Breast epithelium (tissue), 4 donors: ENCODE measurements around the gene STXBP6. TPM values are rescaled to one million over a fixed set of nuclear protein-coding genes. Genes with fewer than 3 reads are reported as not detected.

ENCODE experiments used
- DNase-seq, 2 donors: peaks; one replicate each; pipeline ENCODE4 v3.0.0-alpha.2; 2019; ENCODE audit warnings: low spot score in 2 of 2
- H3K27ac ChIP-seq, 2 donors: fragments of 200-600 bp; sonication (generic) in 1 of 2; one replicate each; pipeline ENCODE4 v1.5.1; 2016 to 2019; ENCODE audit warnings: mild to moderate bottlenecking in 1 of 2
- H3K27me3 ChIP-seq, 2 donors: fragments of 200-600 bp; sonication (generic) in 1 of 2; one replicate each; pipeline versions ENCODE4 v1.5.1 to v1.6.0; 2017 to 2019; ENCODE audit warnings: control low read depth in 1 of 2, mild to moderate bottlenecking in 1 of 2
- H3K36me3 ChIP-seq: fragments of 200-600 bp; one replicate; pipeline ENCODE4 v1.5.1; 2019
- H3K4me1 ChIP-seq, 2 donors: fragments of 200-600 bp; sonication (generic); one replicate each; pipeline ENCODE4 v1.5.1; 2016 to 2019; ENCODE audit warnings: control low read depth in 1 of 2
- H3K4me3 ChIP-seq, 3 donors: fragments of 200-600 bp; sonication (generic); 1 replicate in 2 of 3; 2 replicates in 1 of 3; pipeline ENCODE4 v1.5.1; 2016 to 2019; ENCODE audit warnings: mild to moderate bottlenecking in 3 of 3, moderate library complexity in 2 of 3
- H3K9me3 ChIP-seq, 2 donors: fragments of 200-600 bp; sonication (generic) in 1 of 2; one replicate each; pipeline ENCODE4 v1.5.1; 2016 to 2019; ENCODE audit warnings: control low read depth in 1 of 2
- CTCF ChIP-seq, 3 donors: fragments of 450-650 bp; IDR thresholded peaks; one replicate each; pipeline ENCODE4 v1.5.1; 2016 to 2017; ENCODE audit warnings: antibody characterized with exemption in 3 of 3, mild to moderate bottlenecking in 3 of 3, moderate library complexity in 3 of 3
- POLR2A ChIP-seq: fragments of 450-650 bp; IDR thresholded peaks from one replicate; pipeline ENCODE4 v1.6.1; 2016; ENCODE audit warnings: antibody characterized with exemption, mild to moderate bottlenecking, moderate library complexity
- POLR2AphosphoS5 ChIP-seq, 3 donors: sonication (generic); formaldehyde crosslinking; IDR thresholded peaks; one replicate each; pipeline ENCODE4 v1.6.1; 2017; ENCODE audit warnings: antibody characterized with exemption in 3 of 3
- intact Hi-C: fragments of 100-400 bp; cut with DNase I; formaldehyde crosslinking; loops from one replicate; pipeline ENCODE4 v1.15.1; 2023; ENCODE audit warnings: low total_unique reads
- total RNA-seq, 3 donors: library from RNA; depleted of rRNA; stranded (reverse); fragments of >200 nt; gene quantifications; one replicate each; pipeline ENCODE4 v1.1.0, GENCODE V29; 2016

The STXBP6 gene
- total RNA-seq, 3 donors from 2014 or later = 2.6 to 8.3 (median 5.3) TPM

GRCh38 chr14:24766434-24766833, 283.5 kb downstream of the STXBP6 start:
- intact Hi-C loops = no loop called here
- Histone ChIP-seq H3K27me3 (no peaks in the 10 kb centered on the region), H3K4me3 (no peak overlapping the region), H3K4me1 (no peaks in the 10 kb centered on the region), H3K9me3 (no peaks in the 10 kb centered on the region), H3K36me3 (no peaks in the 10 kb centered on the region), H3K27ac (no peak overlapping the region)
- no peak for DNase-seq
- TF ChIP-seq POLR2AphosphoS5 (IDR thresholded peaks at IDR 0.05) (no peak), CTCF (IDR thresholded peaks at IDR 0.05) (no peak), POLR2A (no peak)

DNA sequence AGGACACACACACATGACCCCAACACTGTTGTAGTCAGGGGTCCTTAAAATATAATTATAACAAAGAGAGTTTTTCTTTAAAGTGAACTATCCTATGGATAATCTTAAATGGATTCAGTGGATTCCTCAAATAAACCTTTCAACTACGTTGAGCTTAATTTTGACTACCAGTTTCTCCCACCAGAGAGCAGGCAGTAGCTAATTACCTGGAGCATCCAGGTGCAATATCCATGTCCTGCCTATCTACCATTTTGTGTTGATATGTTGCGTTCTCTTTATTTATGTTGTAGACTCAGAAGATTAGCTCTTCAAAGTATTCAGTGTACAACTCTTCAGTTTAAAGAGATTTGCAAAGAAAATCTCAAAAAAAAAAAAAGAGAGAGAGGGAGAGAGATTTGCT, 288.8 kb downstream of the STXBP6 start:
- Histone ChIP-seq H3K27me3 (no peaks in the 10 kb centered on the region), H3K4me3 (no peak overlapping the region), H3K4me1 (no peaks in the 10 kb centered on the region), H3K27ac (no peak overlapping the region), H3K9me3 (no peaks in the 10 kb centered on the region), H3K36me3 (no peaks in the 10 kb centered on the region)
- TF ChIP-seq CTCF (IDR thresholded peaks at IDR 0.05) = no peak
- no peak for DNase-seq
- intact Hi-C loops = no loop called here
